ENCODE measurements around the gene RPIA.

The RPIA gene

DNA sequence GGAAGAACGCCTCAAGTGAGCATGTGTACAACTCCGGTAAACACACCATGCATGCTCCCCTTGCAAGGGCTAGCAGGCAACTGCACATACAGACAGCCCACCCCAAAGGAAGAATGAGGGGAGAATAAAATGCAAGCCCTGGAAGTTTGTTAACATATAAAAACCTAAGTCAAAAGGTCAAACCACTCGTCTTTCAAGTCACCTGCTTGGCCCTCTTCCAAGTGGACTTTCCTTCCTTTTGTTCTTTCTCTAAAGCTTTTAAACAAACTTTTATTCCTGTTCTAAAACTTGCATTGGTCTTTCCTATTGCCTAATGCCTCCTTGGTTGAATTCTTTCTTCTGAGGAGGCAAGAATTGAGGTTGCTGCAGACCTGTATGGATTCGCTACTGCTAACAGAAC is 5.2 kb upstream of the RPIA start:
- DNase-seq: no peak

DNA sequence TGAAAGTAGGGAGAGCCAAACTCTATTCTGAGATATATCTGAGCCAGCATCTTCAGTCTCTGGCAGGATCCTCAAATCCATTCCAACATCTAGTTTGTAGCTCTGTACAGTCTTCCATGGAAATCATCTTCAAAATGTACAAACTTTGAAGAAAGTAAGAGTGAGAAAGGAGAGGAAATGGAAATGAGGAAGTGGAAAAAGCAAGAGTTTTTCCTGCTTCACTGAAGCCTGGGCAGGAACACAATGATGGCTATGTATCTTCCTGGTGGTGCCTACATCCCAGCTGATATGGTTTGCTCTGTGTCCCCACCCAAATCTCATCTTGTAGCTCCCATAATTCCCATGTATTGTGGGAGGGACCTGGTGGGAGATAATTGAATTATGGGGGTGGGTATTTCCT is 4.1 kb upstream of the RPIA start:
- DNase-seq: no peak

- DNase-seq: no peak
Measured at GRCh38 chr2:88690591-88691338, 708 bp upstream of the RPIA start.

GRCh38 chr2:88692187-88692586 is 714 bp downstream of the RPIA start:
- peak; percentile 12 for DNase-seq

DNA sequence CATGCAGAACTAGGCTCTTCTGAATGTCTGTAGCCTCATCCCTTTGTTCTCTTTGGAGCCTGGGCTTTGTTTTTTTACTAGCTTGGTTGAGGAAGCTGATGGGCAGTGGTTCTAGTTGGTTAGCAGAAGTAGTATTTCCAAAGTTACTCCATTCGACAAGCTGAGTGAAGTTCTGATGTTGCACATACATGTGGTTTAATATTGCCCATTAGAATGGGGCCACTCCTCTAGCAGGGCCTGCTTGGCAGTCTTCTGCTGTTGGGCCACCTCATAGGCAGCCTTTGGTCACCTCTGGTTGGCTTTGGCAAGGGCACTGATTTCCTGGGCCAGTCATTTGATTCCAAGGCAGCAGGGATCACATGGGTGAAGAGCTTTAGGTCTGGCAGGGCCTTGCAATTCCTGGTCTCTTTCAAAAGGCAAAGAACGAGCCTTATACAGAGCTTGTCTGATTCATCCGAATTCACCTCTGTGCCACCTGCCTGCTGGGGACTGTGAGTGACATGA is 2.5 kb downstream of the RPIA start:
- DNase-seq: no peak

GRCh38 chr2:88696611-88697010 is 5.1 kb downstream of the RPIA start:
- no peak for DNase-seq

- DNase-seq: no peak
Measured at GRCh38 chr2:88697370-88698026, 6.0 kb downstream of the RPIA start.

DNA sequence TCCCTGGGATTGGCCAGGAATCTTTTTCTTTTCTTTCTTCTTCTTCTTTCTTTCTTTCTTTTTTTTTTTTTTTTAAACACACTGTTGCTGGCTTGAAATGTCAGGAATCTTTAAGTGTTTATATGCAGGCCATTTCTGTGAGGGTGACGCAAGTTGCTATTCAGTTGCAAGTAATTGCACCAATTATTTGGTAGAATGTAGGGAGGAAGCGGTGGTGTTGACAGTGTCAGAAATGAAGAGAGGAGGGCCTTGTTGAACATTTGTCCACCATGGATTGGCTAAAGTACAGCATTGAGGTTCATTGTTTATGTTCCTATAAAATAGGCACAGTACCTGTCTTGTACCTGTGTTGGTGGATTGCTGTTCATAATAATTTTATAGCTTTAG is 6.5 kb downstream of the RPIA start:
- DNase-seq: no peak

- DNase-seq: no peak
Measured at GRCh38 chr2:88698498-88699233, 7.2 kb downstream of the RPIA start.

GRCh38 chr2:88707003-88707402 is 15.5 kb downstream of the RPIA start:
- no peak for DNase-seq

- peak; percentile 36 for DNase-seq
Measured at GRCh38 chr2:88709181-88709631, 17.7 kb downstream of the RPIA start.

DNA sequence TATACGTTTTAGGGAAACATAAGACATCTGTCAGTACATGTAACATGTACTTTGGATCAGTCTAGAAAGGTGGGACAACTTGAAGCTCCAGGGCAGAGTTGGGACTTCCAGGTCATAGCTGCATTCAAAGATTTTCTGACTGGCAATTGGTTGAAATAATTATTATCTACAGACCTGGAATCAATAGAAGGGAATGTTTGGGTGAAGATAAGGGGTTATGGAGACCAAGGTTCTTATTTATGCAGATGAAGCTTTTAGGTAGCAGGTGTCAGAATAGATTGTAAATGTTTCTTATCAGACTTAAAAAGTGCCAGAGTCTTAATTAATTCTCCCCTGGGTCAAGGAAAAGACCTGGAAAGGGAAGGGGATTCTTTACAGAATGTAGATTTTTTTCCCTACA is 19.8 kb downstream of the RPIA start:
- DNase-seq: no peak

- no peak for DNase-seq
Measured at GRCh38 chr2:88711897-88712296, 20.4 kb downstream of the RPIA start.

- DNase-seq: no peak
Measured at GRCh38 chr2:88713408-88713807, 21.9 kb downstream of the RPIA start.

- no peak for DNase-seq
Measured at GRCh38 chr2:88714667-88715066, 23.2 kb downstream of the RPIA start.

- DNase-seq: no peak
Measured at GRCh38 chr2:88720399-88720798, 28.9 kb downstream of the RPIA start.

DNA sequence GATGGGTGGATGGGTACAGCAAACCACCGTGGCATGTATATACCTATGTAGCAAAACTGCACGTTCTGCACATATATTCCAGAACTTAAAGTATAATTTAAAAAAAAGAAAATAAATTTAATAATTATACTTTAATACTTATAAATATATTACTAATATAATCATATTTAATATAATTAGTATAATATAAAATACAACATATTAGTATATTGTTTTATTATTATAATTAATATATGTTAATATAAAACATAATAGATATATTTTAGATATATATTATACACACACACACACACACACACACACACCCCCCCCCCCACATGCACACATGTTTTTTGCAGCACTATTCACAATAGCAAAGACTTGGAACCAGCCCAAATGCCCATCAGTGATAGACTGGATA is 29.8 kb downstream of the RPIA start:
- DNase-seq: no peak

- no peak for DNase-seq
Measured at GRCh38 chr2:88724643-88725332, 33.3 kb downstream of the RPIA start.

- peak; percentile 69 for DNase-seq
Measured at GRCh38 chr2:88729061-88729745, 37.7 kb downstream of the RPIA start.

GRCh38 chr2:88733155-88733902 is 41.9 kb downstream of the RPIA start:
- DNase-seq: no peak

DNA sequence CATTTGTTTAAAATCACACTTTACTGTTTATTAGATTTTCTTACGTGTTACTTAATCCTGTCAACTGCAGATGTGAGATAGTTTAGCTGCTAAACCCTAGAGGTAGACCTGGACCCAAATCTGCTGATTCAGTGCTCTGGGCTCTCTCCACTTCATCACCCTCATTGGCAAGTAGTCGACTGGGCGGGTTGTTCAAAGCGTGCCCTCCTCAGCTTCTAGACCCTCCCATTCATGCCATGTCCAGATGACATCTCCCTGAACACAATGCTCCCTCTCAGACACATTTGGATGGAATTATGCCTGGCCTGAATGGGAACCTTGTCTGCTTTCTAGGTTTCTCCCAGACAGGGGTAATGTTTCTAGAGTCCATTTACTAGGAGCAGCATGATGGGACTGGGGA is 43.7 kb downstream of the RPIA start:
- no peak for DNase-seq

All from fibroblast of skin of back (primary cell).